Left lung (tissue), 10 donors: Measurements from ENCODE around the gene MTOR. TPM values are rescaled to one million over a fixed set of nuclear protein-coding genes. Genes with fewer than 3 reads are reported as not detected.

ENCODE experiments used
- ATAC-seq: fragments of 200-7000 bp; cut with Tn5 transposase; one replicate; pipeline ENCODE4 v1.9.1; 2020; ENCODE audit warnings: moderate library complexity
- DNase-seq, 4 donors: peaks; one replicate each; pipeline ENCODE4 v3.0.0-alpha.2; 2013 to 2020
- H3K27ac ChIP-seq, 2 donors: fragments of 200-600 bp; sonication (generic) in 1 of 2; one replicate each; pipeline versions ENCODE4 v1.5.0 to v1.8.0; 2020 to 2021
- H3K27me3 ChIP-seq, 2 donors: fragments of 200-600 bp; sonication (generic) in 1 of 2; one replicate each; pipeline versions ENCODE4 v1.5.0 to v1.8.0; 2020 to 2021
- H3K36me3 ChIP-seq, 2 donors: fragments of 200-600 bp; sonication (generic) in 1 of 2; one replicate each; pipeline versions ENCODE4 v1.5.0 to v1.8.0; 2020 to 2021
- H3K4me1 ChIP-seq, 2 donors: fragments of 200-600 bp; one replicate each; pipeline ENCODE4 v1.8.0; 2021
- H3K4me3 ChIP-seq, 2 donors: fragments of 200-600 bp; sonication (generic) in 1 of 2; one replicate each; pipeline versions ENCODE4 v1.5.0 to v1.8.0; 2020 to 2021; ENCODE audit warnings: mild to moderate bottlenecking in 1 of 2
- H3K9me3 ChIP-seq, 2 donors: fragments of 200-600 bp; sonication (generic) in 1 of 2; one replicate each; pipeline versions ENCODE4 v1.5.0 to v1.8.0; 2020 to 2021
- CTCF ChIP-seq, 2 donors: fragments of 200-600 bp; sonication (generic) in 1 of 2; IDR thresholded peaks; one replicate each; pipeline versions ENCODE4 v1.5.0 to v1.8.0; 2021; ENCODE audit warnings: antibody characterized with exemption in 2 of 2
- intact Hi-C, 2 donors: fragments of 100-400 bp; cut with DNase I; formaldehyde crosslinking; loops; one replicate each; pipeline versions ENCODE4 v1.11.2 to v1.14.2; 2022
- polyA plus RNA-seq, 6 donors: library from polyadenylated mRNA; unstranded; fragments of 120-200 nt; gene quantifications; one replicate each; pipeline ENCODE4 v1.2.1, GENCODE V29; 2013; ENCODE audit not compliant: insufficient read length in 6 of 6
- total RNA-seq, 2 donors: library from RNA; stranded (reverse); fragmentation: NEBNext Ultra II Directional; extraction: Animal tissue kit (Norgen Biotek cat#: 25700); gene quantifications; one replicate each; pipeline ENCODE4 v1.2.1, GENCODE V29; 2021
- donor health status: DM: no; HTN: yes; CAD: no.
- donor health status: DM: no; HTN: no; CAD: no.

MTOR gene
- total and polyA plus RNA-seq, 8 donors = 38.0 to 45.4 (median 39.9) TPM

- Histone ChIP-seq H3K4me3 (no peak overlapping the region), H3K27me3 (no peaks in the 10 kb centered on the region), H3K9me3 (no peaks in the 10 kb centered on the region), H3K36me3 (peaks cover 0 to 87% of the 10 kb centered on the region in 2 donors), H3K4me1 (no peaks in the 10 kb centered on the region), H3K27ac (no peak overlapping the region)
- DNase-seq (no peak), ATAC-seq (no peak)
- intact Hi-C loops = no loop called here
- no peak for TF ChIP-seq CTCF (IDR thresholded peaks at IDR 0.05)
Observed at GRCh38 chr1:11252538-11252937, 9.8 kb downstream of the MTOR start.

DNA sequence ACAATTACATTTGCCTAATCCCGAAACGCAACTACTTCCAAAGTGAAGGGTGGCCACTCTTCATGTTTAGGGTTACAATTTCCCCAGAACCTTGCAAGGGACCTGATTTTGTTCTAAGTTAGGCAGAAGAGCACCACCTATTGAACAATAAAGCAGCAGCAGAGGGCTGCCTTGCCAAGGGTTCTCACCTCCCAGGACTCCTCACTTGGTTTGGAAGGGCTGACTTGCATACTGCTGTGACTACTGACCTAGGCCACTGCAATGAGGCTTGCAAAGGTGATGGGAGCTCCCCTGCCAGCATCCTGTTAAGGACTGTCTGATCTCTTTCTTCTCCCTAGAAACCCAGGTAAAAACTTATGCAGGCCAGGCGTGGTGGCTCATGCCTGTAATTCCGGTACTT, 14.2 kb downstream of the MTOR start:
- Histone ChIP-seq H3K27me3 (no peaks in the 10 kb centered on the region), H3K4me1 (no peaks in the 10 kb centered on the region), H3K36me3 (peaks cover 0 to 86% of the 10 kb centered on the region in 2 donors), H3K9me3 (no peaks in the 10 kb centered on the region), H3K4me3 (no peak overlapping the region), H3K27ac (no peak overlapping the region)
- intact Hi-C loops = loop anchor here in 1 of 2 donors (10.0 kb wide), 1 partner anchor 387 kb away; no protein-coding TSS in a partner anchor
- no peak for ATAC-seq
- no peak for TF ChIP-seq CTCF (IDR thresholded peaks at IDR 0.05)
- DNase-seq = no peak

GRCh38 chr1:11245904-11246719, 16.2 kb downstream of the MTOR start:
- no peaks in the 10 kb centered on the region for H3K4me1 ChIP-seq
- H3K27ac ChIP-seq = no peak overlapping the region
- H3K4me3 ChIP-seq = no peak overlapping the region
- no peak for TF ChIP-seq CTCF (IDR thresholded peaks at IDR 0.05)
- H3K36me3 ChIP-seq = peaks cover 0 to 86% of the 10 kb centered on the region in 2 donors
- no peaks in the 10 kb centered on the region for H3K27me3 ChIP-seq
- intact Hi-C loops = loop anchor here in 1 of 2 donors (10.0 kb wide), 1 partner anchor 389 kb away; no protein-coding TSS in a partner anchor
- no peak for DNase-seq
- ATAC-seq = no peak
- H3K9me3 ChIP-seq = no peaks in the 10 kb centered on the region

GRCh38 chr1:11245248-11245647, 17.1 kb downstream of the MTOR start:
- no peak overlapping the region for H3K4me3 ChIP-seq
- intact Hi-C loops = loop anchor here in 1 of 2 donors (10.0 kb wide), 1 partner anchor 390 kb away; no protein-coding TSS in a partner anchor
- no peaks in the 10 kb centered on the region for H3K27me3 ChIP-seq
- H3K9me3 ChIP-seq = no peaks in the 10 kb centered on the region
- H3K36me3 ChIP-seq = peaks cover 0 to 86% of the 10 kb centered on the region in 2 donors
- TF ChIP-seq CTCF (IDR thresholded peaks at IDR 0.05) = no peak
- H3K4me1 ChIP-seq = no peaks in the 10 kb centered on the region
- ATAC-seq (no peak), DNase-seq (no peak)
- no peak overlapping the region for H3K27ac ChIP-seq

GRCh38 chr1:11238311-11238710, 24.0 kb downstream of the MTOR start:
- intact Hi-C loops = no loop called here
- Histone ChIP-seq H3K27me3 (no peaks in the 10 kb centered on the region), H3K4me3 (no peak overlapping the region), H3K4me1 (no peaks in the 10 kb centered on the region), H3K9me3 (no peaks in the 10 kb centered on the region), H3K27ac (no peak overlapping the region), H3K36me3 (peaks cover 5 to 100% of the 10 kb centered on the region in 2 donors)
- ATAC-seq (no peak), DNase-seq (no peak)
- TF ChIP-seq CTCF (IDR thresholded peaks at IDR 0.05) = no peak
